HepG2 (cell line): ENCODE data around the gene PLA2R1. TPM values are rescaled to one million over a fixed set of nuclear protein-coding genes. Genes with fewer than 3 reads are reported as not detected.

Source experiments
- ATAC-seq: fragments of 200-7000 bp; cut with Tn5 transposase; 3 replicates; pipeline ENCODE4 v1.9.1; 2020; ENCODE audit warnings: mild to moderate bottlenecking, moderate library complexity
- BruUV-seq: library from RNA; stranded (reverse); fragments of 400-500 nt; replicated peaks from 2 replicates; lab custom pipeline; 2021; lab: Mats Ljungman, UMichigan
- CTCF ChIA-PET: fragments of 300-600 bp; formaldehyde crosslinking; extraction: SDS; loops from one replicate; lab custom pipeline; 2021; ENCODE audit warnings: low total read pairs, inconsistent platforms, low intra/inter-chr PET ratio; lab: Yijun Ruan, JAX
- POLR2A ChIA-PET: fragments of 350-600 bp; sonication (Branson Sonifier 250); formaldehyde crosslinking; loops from one replicate; lab custom pipeline; 2020; ENCODE audit warnings: antibody characterized with exemption, inconsistent platforms; lab: Yijun Ruan, JAX
- DNase-seq: peaks from one replicate; pipeline ENCODE4 v3.0.0-alpha.2; 2015; ENCODE audit warnings: low spot score
- FAIRE-seq: peaks from 3 replicates; lab custom pipeline; 2011; peaks lifted over from hg19 to GRCh38; lab: Jason Lieb, UNC
- H2AFZ ChIP-seq: one replicate; pipeline ENCODE4 v1.6.1; 2011; ENCODE audit warnings: low read length, inconsistent platforms
- H3K27ac ChIP-seq: fragments of 300-600 bp; 3 replicates; pipeline ENCODE4 v1.8.0; 2011; ENCODE audit warnings: mixed run types, mild to moderate bottlenecking, mixed read lengths, low read length, inconsistent platforms; ENCODE audit not compliant: insufficient read depth; ENCODE audit errors: extremely low read length
- H3K27me3 ChIP-seq, 2 experiments: fragments of 200-600 bp in 1 of 2; 2 replicates in 1 of 2; 3 replicates in 1 of 2; pipeline versions ENCODE4 v1.6.0 to v1.8.0; 2011; ENCODE audit warnings: low read length in 2 of 2, mild to moderate bottlenecking in 2 of 2, moderate library complexity in 2 of 2, inconsistent platforms in 1 of 2; ENCODE audit not compliant: insufficient read depth in 2 of 2, control insufficient read depth in 1 of 2
- H3K36me3 ChIP-seq, 2 experiments: fragments of 200-600 bp in 1 of 2; replicated peaks in 1 of 2; 2 replicates in 1 of 2; 3 replicates in 1 of 2; pipeline versions ENCODE4 v1.5.1 to v1.8.0; 2011; ENCODE audit warnings: low read length in 2 of 2, inconsistent platforms in 1 of 2; ENCODE audit not compliant: insufficient read depth in 2 of 2, control insufficient read depth in 1 of 2
- H3K4me1 ChIP-seq: 2 replicates; pipeline ENCODE4 v1.5.1; 2012; ENCODE audit warnings: low read length, inconsistent platforms; ENCODE audit not compliant: insufficient read depth
- H3K4me2 ChIP-seq: 2 replicates; pipeline ENCODE4 v1.6.0; 2011; ENCODE audit warnings: low read depth, low read length, inconsistent platforms
- H3K4me3 ChIP-seq, 3 experiments: fragments of 200-600 bp in 1 of 3; sonication (generic), shearing (Covaris generic) in 1 of 3; replicated peaks in 1 of 3; 2 replicates each; pipeline ENCODE4 v1.5.1; 2011 to 2016; ENCODE audit warnings: low read length in 3 of 3, inconsistent platforms in 2 of 3, low read depth in 2 of 3, mild to moderate bottlenecking in 2 of 3, control low read depth in 1 of 3, mixed read lengths in 1 of 3; ENCODE audit not compliant: insufficient read depth in 1 of 3
- H3K79me2 ChIP-seq: one replicate; pipeline ENCODE4 v1.6.1; 2011; ENCODE audit warnings: low read length, inconsistent platforms; ENCODE audit not compliant: insufficient read depth
- H3K9ac ChIP-seq: 2 replicates; pipeline ENCODE4 v1.6.0; 2011; ENCODE audit warnings: mild to moderate bottlenecking, low read depth, low read length, inconsistent platforms; ENCODE audit not compliant: insufficient read depth
- H3K9me3 ChIP-seq: 2 replicates; pipeline ENCODE4 v1.5.1; 2012; ENCODE audit warnings: mild to moderate bottlenecking, low read length
- H4K20me1 ChIP-seq: 2 replicates; pipeline ENCODE4 v1.6.0; 2011; ENCODE audit warnings: inconsistent platforms, mild to moderate bottlenecking, low read length, moderate library complexity; ENCODE audit not compliant: insufficient read depth
- FOXM1 ChIP-seq: sonication (generic); formaldehyde crosslinking; IDR thresholded peaks from 2 replicates; pipeline ENCODE4 v1.5.0; 2020; ENCODE audit warnings: missing genetic modification reagents
- HOXD1 ChIP-seq: sonication (generic); formaldehyde crosslinking; IDR thresholded peaks from 2 replicates; pipeline ENCODE4 v1.5.0; 2020; ENCODE audit warnings: missing genetic modification reagents
- KDM3A ChIP-seq: IDR thresholded peaks from 2 replicates; pipeline ENCODE4 v1.6.1; 2018; ENCODE audit warnings: low read depth, missing compliant biosample characterization
- MEIS2 ChIP-seq: sonication (generic); formaldehyde crosslinking; IDR thresholded peaks from 2 replicates; pipeline ENCODE4 v1.9.0; 2021; ENCODE audit warnings: mild to moderate bottlenecking, missing genetic modification reagents
- NFKBIZ ChIP-seq: IDR thresholded peaks from 2 replicates; pipeline ENCODE4 v1.6.1; 2018; ENCODE audit warnings: missing genetic modification reagents, missing compliant biosample characterization
- SMARCC2 ChIP-seq: fragments of 450-650 bp; IDR thresholded peaks from 2 replicates; pipeline ENCODE4 v1.6.1; 2017; ENCODE audit warnings: antibody characterized with exemption, mild to moderate bottlenecking
- SP5 ChIP-seq: IDR thresholded peaks from 2 replicates; pipeline ENCODE4 v1.6.1; 2016; ENCODE audit warnings: low read depth, borderline replicate concordance
- STAG1 ChIP-seq: sonication (generic); formaldehyde crosslinking; IDR thresholded peaks from 2 replicates; pipeline ENCODE4 v1.4.0; 2020; ENCODE audit warnings: missing genetic modification reagents
- TAF1 ChIP-seq: sonication (generic); formaldehyde crosslinking; IDR thresholded peaks from 2 replicates; pipeline ENCODE4 v1.4.0; 2020; ENCODE audit warnings: missing genetic modification reagents
- ZNF326 ChIP-seq: sonication (generic); formaldehyde crosslinking; IDR thresholded peaks from 2 replicates; pipeline ENCODE4 v1.4.0; 2020; ENCODE audit warnings: missing genetic modification reagents, borderline replicate concordance
- ZNF530 ChIP-seq: sonication (generic); formaldehyde crosslinking; IDR thresholded peaks from 2 replicates; pipeline ENCODE4 v1.5.0; 2020; ENCODE audit warnings: low read depth, mild to moderate bottlenecking, missing genetic modification reagents
- in situ Hi-C: cut with HindIII; loops from 2 replicates; pipeline ENCODE4 v1.10.0; 2017; ENCODE audit warnings: low pct_unique_long_range_greater_than_20kb; ENCODE audit not compliant: extremely low pct_ligation_motif_present
- intact Hi-C: fragments of 100-400 bp; cut with micrococcal nuclease; formaldehyde crosslinking; loops from one replicate; pipeline ENCODE4 v1.10.0; 2022; ENCODE audit not compliant: unreplicated experiment
- polyA plus RNA-seq, 8 experiments: library from polyadenylated mRNA; depleted of rRNA in 3 of 8; stranded (reverse) in 7 of 8; unstranded in 1 of 8; fragments of >200 nt; fragmentation: Illumina TruSeq in 4 of 8; extraction: Trizol in 4 of 8; gene quantifications; 2 replicates each; pipeline versions ENCODE4 v1.2.1 to v1.2.3, GENCODE V29; 2011 to 2016; ENCODE audit warnings: low read depth in 4 of 8, missing spikeins in 1 of 8, mixed read lengths in 1 of 8; ENCODE audit not compliant: insufficient read depth in 1 of 8
- total RNA-seq, 5 experiments: library from RNA; depleted of rRNA; stranded (reverse); fragments of >200 nt; fragmentation: Illumina TruSeq; extraction: Trizol; gene quantifications; 2 replicates each; pipeline ENCODE4 v1.2.3, GENCODE V29; 2016; ENCODE audit warnings: low read depth in 1 of 5
- TF ChIP-seq, protein P1 (sequence below): sonication (generic); formaldehyde crosslinking; conservative IDR thresholded peaks from 2 replicates; pipeline ENCODE4 v1.8.0; 2022; ENCODE audit warnings: mild to moderate bottlenecking, moderate library complexity, missing genetic modification reagents
- TF ChIP-seq, protein P2 (sequence below): sonication (generic); formaldehyde crosslinking; IDR thresholded peaks from 2 replicates; pipeline ENCODE4 v1.5.1; 2020; ENCODE audit warnings: missing genetic modification reagents, mild to moderate bottlenecking, borderline replicate concordance
- TF ChIP-seq, protein P3 (sequence below): sonication (generic); formaldehyde crosslinking; IDR thresholded peaks from 2 replicates; pipeline ENCODE4 v1.4.0; 2020; ENCODE audit warnings: missing genetic modification reagents, borderline replicate concordance
- TF ChIP-seq, protein P4 (sequence below): sonication (generic); formaldehyde crosslinking; IDR thresholded peaks from 2 replicates; pipeline ENCODE4 v1.8.1; 2023; ENCODE audit warnings: mild to moderate bottlenecking, inconsistent platforms, moderate library complexity, missing genetic modification reagents, borderline replicate concordance

Gene PLA2R1
- total and polyA plus RNA-seq, 2 of the 13 experiments (the other 11 are each of a cell fraction or from before 2014, with no cell fraction given), result not detected

DNA sequence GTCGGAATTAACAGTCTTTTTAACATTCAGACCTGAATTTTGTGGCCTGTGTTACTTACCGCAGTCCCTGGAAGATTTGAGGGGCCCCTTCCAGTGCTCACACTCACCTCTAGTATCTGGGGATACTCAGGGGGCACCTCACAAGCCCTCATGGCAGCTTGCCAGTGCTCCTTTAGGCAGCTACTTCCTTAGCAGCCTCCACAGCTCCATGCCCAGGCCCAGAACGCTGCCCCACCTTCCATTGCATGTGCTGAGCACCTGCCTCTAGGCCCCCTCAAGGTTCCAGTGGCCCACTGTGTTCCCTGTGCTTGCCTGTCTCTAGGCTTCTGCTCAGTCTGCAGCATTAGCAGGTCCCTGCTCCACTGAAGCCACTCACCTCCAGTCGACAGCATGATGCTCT, 30.0 kb upstream of the PLA2R1 start (continued):
- TF ChIP-seq ZNF326 (CRISPR knock-in tag) (no peak), FOXM1 (CRISPR knock-in tag) (no peak), STAG1 (CRISPR knock-in tag) (no peak)
- TF ChIP-seq, protein P1, sequence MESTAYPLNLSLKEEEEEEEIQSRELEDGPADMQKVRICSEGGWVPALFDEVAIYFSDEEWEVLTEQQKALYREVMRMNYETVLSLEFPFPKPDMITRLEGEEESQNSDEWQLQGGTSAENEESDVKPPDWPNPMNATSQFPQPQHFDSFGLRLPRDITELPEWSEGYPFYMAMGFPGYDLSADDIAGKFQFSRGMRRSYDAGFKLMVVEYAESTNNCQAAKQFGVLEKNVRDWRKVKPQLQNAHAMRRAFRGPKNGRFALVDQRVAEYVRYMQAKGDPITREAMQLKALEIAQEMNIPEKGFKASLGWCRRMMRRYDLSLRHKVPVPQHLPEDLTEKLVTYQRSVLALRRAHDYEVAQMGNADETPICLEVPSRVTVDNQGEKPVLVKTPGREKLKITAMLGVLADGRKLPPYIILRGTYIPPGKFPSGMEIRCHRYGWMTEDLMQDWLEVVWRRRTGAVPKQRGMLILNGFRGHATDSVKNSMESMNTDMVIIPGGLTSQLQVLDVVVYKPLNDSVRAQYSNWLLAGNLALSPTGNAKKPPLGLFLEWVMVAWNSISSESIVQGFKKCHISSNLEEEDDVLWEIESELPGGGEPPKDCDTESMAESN (CRISPR knock-in tag), result no peak

DNA sequence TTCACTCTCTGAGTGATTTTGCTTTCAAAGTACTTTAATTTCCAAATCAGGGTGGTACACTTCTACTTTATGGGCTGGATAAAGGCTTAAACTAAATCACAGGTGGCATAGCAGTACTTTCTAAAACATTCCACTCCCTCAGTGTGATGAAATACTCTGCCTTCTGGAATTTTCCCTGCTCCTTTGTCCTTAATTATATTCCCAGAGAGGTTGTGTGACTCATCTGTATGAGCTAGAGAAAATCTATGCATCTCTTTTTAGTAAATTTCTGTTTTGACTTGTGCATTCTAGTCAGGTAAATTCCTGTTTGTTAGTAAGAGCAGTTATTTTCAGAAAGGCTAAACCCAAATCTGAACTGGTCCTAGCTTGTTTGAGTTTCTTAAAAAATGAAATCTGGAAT, 29.0 kb upstream of the PLA2R1 start:
- no peaks in the 10 kb centered on the region; a peak in 1 of 5 replicates for H3K27me3 ChIP-seq
- H3K4me2 ChIP-seq, result no peak overlapping the region
- H3K9me3 ChIP-seq, result peaks cover 30% of the 10 kb centered on the region
- no peak overlapping the region for H3K27ac ChIP-seq
- BruUV-seq, result no TSS peak
- no peaks in the 10 kb centered on the region for H3K4me1 ChIP-seq
- H3K9ac ChIP-seq, result no peak overlapping the region
- ATAC-seq, result no peak
- DNase-seq, result no peak
- H2AFZ ChIP-seq, result no peak overlapping the region
- intact Hi-C loops (no loop called here), in situ Hi-C loops (no loop called here)
- ChIA-PET CTCF (no interaction called here), POLR2A (no interaction called here)
- H3K4me3 ChIP-seq, result no peak overlapping the region
- no peaks in the 10 kb centered on the region for H4K20me1 ChIP-seq
- H3K79me2 ChIP-seq, result no peaks in the 10 kb centered on the region
- no peaks in the 10 kb centered on the region for H3K36me3 ChIP-seq
- FAIRE-seq, result no peak
- TF ChIP-seq, protein P2, sequence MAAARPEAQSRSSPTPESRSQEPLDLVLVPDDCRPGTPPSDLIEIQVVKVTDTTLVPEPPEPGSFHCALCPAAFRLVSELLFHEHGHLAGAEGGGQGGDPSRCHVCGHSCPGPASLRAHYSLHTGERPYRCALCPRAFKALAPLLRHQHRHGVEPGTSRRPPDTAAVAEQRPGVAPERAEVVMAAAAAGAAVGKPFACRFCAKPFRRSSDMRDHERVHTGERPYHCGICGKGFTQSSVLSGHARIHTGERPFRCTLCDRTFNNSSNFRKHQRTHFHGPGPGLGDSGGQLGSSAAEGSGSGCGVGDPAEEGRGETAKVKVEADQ (CRISPR knock-in tag), result no peak
- TF ChIP-seq NFKBIZ (CRISPR knock-in tag) (no peak), KDM3A (CRISPR knock-in tag) (no peak), TAF1 (CRISPR knock-in tag) (no peak), SMARCC2 (no peak), HOXD1 (CRISPR knock-in tag) (no peak), SP5 (CRISPR knock-in tag) (no peak), MEIS2 (CRISPR knock-in tag) (no peak), ZNF530 (no peak)
- TF ChIP-seq, protein P3, sequence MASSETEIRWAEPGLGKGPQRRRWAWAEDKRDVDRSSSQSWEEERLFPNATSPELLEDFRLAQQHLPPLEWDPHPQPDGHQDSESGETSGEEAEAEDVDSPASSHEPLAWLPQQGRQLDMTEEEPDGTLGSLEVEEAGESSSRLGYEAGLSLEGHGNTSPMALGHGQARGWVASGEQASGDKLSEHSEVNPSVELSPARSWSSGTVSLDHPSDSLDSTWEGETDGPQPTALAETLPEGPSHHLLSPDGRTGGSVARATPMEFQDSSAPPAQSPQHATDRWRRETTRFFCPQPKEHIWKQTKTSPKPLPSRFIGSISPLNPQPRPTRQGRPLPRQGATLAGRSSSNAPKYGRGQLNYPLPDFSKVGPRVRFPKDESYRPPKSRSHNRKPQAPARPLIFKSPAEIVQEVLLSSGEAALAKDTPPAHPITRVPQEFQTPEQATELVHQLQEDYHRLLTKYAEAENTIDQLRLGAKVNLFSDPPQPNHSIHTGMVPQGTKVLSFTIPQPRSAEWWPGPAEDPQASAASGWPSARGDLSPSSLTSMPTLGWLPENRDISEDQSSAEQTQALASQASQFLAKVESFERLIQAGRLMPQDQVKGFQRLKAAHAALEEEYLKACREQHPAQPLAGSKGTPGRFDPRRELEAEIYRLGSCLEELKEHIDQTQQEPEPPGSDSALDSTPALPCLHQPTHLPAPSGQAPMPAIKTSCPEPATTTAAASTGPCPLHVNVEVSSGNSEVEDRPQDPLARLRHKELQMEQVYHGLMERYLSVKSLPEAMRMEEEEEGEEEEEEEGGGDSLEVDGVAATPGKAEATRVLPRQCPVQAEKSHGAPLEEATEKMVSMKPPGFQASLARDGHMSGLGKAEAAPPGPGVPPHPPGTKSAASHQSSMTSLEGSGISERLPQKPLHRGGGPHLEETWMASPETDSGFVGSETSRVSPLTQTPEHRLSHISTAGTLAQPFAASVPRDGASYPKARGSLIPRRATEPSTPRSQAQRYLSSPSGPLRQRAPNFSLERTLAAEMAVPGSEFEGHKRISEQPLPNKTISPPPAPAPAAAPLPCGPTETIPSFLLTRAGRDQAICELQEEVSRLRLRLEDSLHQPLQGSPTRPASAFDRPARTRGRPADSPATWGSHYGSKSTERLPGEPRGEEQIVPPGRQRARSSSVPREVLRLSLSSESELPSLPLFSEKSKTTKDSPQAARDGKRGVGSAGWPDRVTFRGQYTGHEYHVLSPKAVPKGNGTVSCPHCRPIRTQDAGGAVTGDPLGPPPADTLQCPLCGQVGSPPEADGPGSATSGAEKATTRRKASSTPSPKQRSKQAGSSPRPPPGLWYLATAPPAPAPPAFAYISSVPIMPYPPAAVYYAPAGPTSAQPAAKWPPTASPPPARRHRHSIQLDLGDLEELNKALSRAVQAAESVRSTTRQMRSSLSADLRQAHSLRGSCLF, result no peak
- TF ChIP-seq, protein P4, sequence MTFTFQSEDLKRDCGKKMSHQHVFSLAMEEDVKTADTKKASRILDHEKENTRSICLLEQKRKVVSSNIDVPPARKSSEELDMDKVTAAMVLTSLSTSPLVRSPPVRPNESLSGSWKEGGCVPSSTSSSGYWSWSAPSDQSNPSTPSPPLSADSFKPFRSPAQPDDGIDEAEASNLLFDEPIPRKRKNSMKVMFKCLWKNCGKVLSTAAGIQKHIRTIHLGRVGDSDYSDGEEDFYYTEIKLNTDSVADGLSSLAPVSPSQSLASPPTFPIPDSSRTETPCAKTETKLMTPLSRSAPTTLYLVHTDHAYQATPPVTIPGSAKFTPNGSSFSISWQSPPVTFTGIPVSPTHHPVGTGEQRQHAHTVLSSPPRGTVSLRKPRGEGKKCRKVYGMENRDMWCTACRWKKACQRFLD (CRISPR knock-in tag), result no peak
